Lower leg skin (tissue), 3 donors: ENCODE measurements around the gene IRX5.

Source experiments
- CTCF ChIP-seq, 3 donors: fragments of 450-650 bp; IDR thresholded peaks; one replicate each; pipeline ENCODE4 v1.5.1; 2016; ENCODE audit warnings: antibody characterized with exemption in 3 of 3, mild to moderate bottlenecking in 3 of 3, moderate library complexity in 2 of 3
- POLR2A ChIP-seq, 2 donors: fragments of 450-650 bp; IDR thresholded peaks; one replicate each; pipeline ENCODE4 v1.6.1; 2016 to 2017; ENCODE audit warnings: antibody characterized with exemption in 2 of 2, mild to moderate bottlenecking in 1 of 2, moderate library complexity in 1 of 2

- TF ChIP-seq POLR2A (IDR thresholded peaks at IDR 0.05) (no peak), CTCF (IDR thresholded peaks at IDR 0.05) (no peak)
Measured at GRCh38 chr16:54932737-54933254, 2.1 kb downstream of the IRX5 start.
